SK-N-SH (cell line): Measurements from ENCODE around the gene OR4N5.

Experiments
- CTCF ChIP-seq: fragments of 200-600 bp; sonication (generic); IDR thresholded peaks from 2 replicates; pipeline ENCODE4 v1.6.1; 2017; ENCODE audit warnings: antibody characterized with exemption, mild to moderate bottlenecking, moderate library complexity
- REST ChIP-seq: IDR thresholded peaks from 2 replicates; pipeline ENCODE4 v1.6.1; 2012; ENCODE audit warnings: mild to moderate bottlenecking, low read depth, low read length, moderate library complexity

GRCh38 chr14:20164462-20164861 lies 25.8 kb downstream of the OR4N5 start:
- TF ChIP-seq CTCF: no peak
- no peak for TF ChIP-seq REST
